H9 (cell line): Measurements from ENCODE around the gene AP4B1. TPM values are rescaled to one million over a fixed set of nuclear protein-coding genes. Genes with fewer than 3 reads are reported as not detected.

Source experiments
- DNase-seq: peaks from one replicate; pipeline ENCODE4 v3.0.0-alpha.2; 2017
- H2AFZ ChIP-seq: one replicate; pipeline ENCODE4 v1.6.1; 2013; ENCODE audit warnings: mild to moderate bottlenecking, low read length, control low read depth, moderate library complexity
- H2AK5ac ChIP-seq: 2 replicates; pipeline ENCODE4 v1.6.1; 2013; ENCODE audit warnings: low read length, control low read depth, mixed read lengths; ENCODE audit not compliant: insufficient read length
- H2BK120ac ChIP-seq: one replicate; pipeline ENCODE4 v1.6.1; 2013; ENCODE audit warnings: low read depth, mild to moderate bottlenecking, low read length, control low read depth, inconsistent platforms; ENCODE audit not compliant: poor library complexity, severe bottlenecking
- H2BK12ac ChIP-seq: 2 replicates; pipeline ENCODE4 v1.6.1; 2013; ENCODE audit warnings: low read length, control low read depth, mixed read lengths, low read depth; ENCODE audit not compliant: insufficient read length
- H2BK15ac ChIP-seq: 2 replicates; pipeline ENCODE4 v1.6.1; 2013; ENCODE audit warnings: low read depth, low read length, control low read depth
- H2BK20ac ChIP-seq: one replicate; pipeline ENCODE4 v1.6.1; 2013; ENCODE audit warnings: low read depth, mild to moderate bottlenecking, low read length, control low read depth, inconsistent platforms; ENCODE audit not compliant: poor library complexity, severe bottlenecking
- H2BK5ac ChIP-seq: 2 replicates; pipeline ENCODE4 v1.6.1; 2013; ENCODE audit warnings: low read length, control low read depth, mixed read lengths; ENCODE audit not compliant: insufficient read length
- H3K14ac ChIP-seq: 2 replicates; pipeline ENCODE4 v1.6.1; 2013; ENCODE audit warnings: low read length, control low read depth; ENCODE audit not compliant: insufficient read depth
- H3K18ac ChIP-seq: 2 replicates; pipeline ENCODE4 v1.6.1; 2013; ENCODE audit warnings: low read depth, mild to moderate bottlenecking, mixed read lengths, low read length, control low read depth; ENCODE audit not compliant: insufficient read length
- H3K23ac ChIP-seq: 2 replicates; pipeline ENCODE4 v1.6.1; 2013; ENCODE audit warnings: low read length, control low read depth, mixed read lengths, low read depth; ENCODE audit not compliant: insufficient read length
- H3K23me2 ChIP-seq: 2 replicates; pipeline ENCODE4 v1.6.1; 2013; ENCODE audit warnings: low read depth, mild to moderate bottlenecking, mixed read lengths, low read length, control low read depth; ENCODE audit not compliant: insufficient read length, poor library complexity, severe bottlenecking
- H3K27ac ChIP-seq: 2 replicates; pipeline ENCODE4 v1.5.1; 2013; ENCODE audit warnings: low read length, control low read depth, mixed read lengths, low read depth; ENCODE audit not compliant: insufficient read length
- H3K27me3 ChIP-seq: 2 replicates; pipeline ENCODE4 v1.6.1; 2013; ENCODE audit warnings: low read length, control low read depth, inconsistent platforms; ENCODE audit not compliant: insufficient read depth
- H3K4ac ChIP-seq: 2 replicates; pipeline ENCODE4 v1.6.1; 2013; ENCODE audit warnings: low read depth, mild to moderate bottlenecking, control low read depth, inconsistent platforms, low read length, moderate library complexity
- H3K4me1 ChIP-seq: 2 replicates; pipeline ENCODE4 v1.6.1; 2013; ENCODE audit warnings: low read length, control low read depth, inconsistent platforms; ENCODE audit not compliant: insufficient read depth
- H3K4me2 ChIP-seq: 2 replicates; pipeline ENCODE4 v1.6.1; 2013; ENCODE audit warnings: low read length, control low read depth, mixed read lengths; ENCODE audit not compliant: insufficient read length, insufficient read depth
- H3K56ac ChIP-seq: 2 replicates; pipeline ENCODE4 v1.6.1; 2013; ENCODE audit warnings: low read depth, mild to moderate bottlenecking, mixed read lengths, low read length, control low read depth; ENCODE audit not compliant: insufficient read length
- H3K79me1 ChIP-seq: 2 replicates; pipeline ENCODE4 v1.6.1; 2013; ENCODE audit warnings: low read depth, mild to moderate bottlenecking, moderate library complexity, low read length, control low read depth, inconsistent platforms; ENCODE audit not compliant: insufficient read depth, poor library complexity, severe bottlenecking
- H3K79me2 ChIP-seq: 2 replicates; pipeline ENCODE4 v1.6.1; 2013; ENCODE audit warnings: low read length, control low read depth, inconsistent platforms; ENCODE audit not compliant: insufficient read depth
- H3K9ac ChIP-seq: 2 replicates; pipeline ENCODE4 v1.6.1; 2013; ENCODE audit warnings: low read length, control low read depth, mixed read lengths; ENCODE audit not compliant: insufficient read length; ENCODE audit errors: extremely low read depth
- H3K9me3 ChIP-seq: one replicate; pipeline ENCODE4 v1.6.1; 2013; ENCODE audit warnings: low read depth, low read length, inconsistent platforms; ENCODE audit not compliant: control insufficient read depth
- H3T11ph ChIP-seq: one replicate; pipeline ENCODE4 v1.6.1; 2013; ENCODE audit warnings: mild to moderate bottlenecking, low read length, control low read depth, inconsistent platforms
- H4K20me1 ChIP-seq: one replicate; pipeline ENCODE4 v1.6.1; 2013; ENCODE audit not compliant: control insufficient read depth, insufficient read length, insufficient read depth
- H4K5ac ChIP-seq: 2 replicates; pipeline ENCODE4 v1.6.1; 2013; ENCODE audit warnings: low read depth, mild to moderate bottlenecking, mixed read lengths, low read length, control low read depth; ENCODE audit not compliant: insufficient read length
- H4K8ac ChIP-seq: replicated peaks from 2 replicates; pipeline ENCODE4 v1.6.1; 2013; ENCODE audit warnings: low read length, control low read depth, mixed read lengths, low read depth; ENCODE audit not compliant: insufficient read length
- H4K91ac ChIP-seq: 2 replicates; pipeline ENCODE4 v1.6.1; 2013; ENCODE audit warnings: low read depth, mild to moderate bottlenecking, moderate library complexity, mixed read lengths, low read length, control low read depth; ENCODE audit not compliant: insufficient read length
- H3K27ac Mint-ChIP-seq, 3 experiments: 2 replicates in 2 of 3; 3 replicates in 1 of 3; pipeline ENCODE4 v1.8.0; 2020 to 2021; ENCODE audit warnings: mixed read lengths in 3 of 3, mild to moderate bottlenecking in 1 of 3, moderate library complexity in 1 of 3
- H3K27me3 Mint-ChIP-seq: 2 replicates; pipeline ENCODE4 v1.8.0; 2021; ENCODE audit warnings: low read depth, mild to moderate bottlenecking, moderate library complexity, mixed read lengths
- H3K36me3 Mint-ChIP-seq, 3 experiments: 2 replicates in 2 of 3; 3 replicates in 1 of 3; pipeline ENCODE4 v1.8.0; 2020 to 2021; ENCODE audit warnings: low read depth in 3 of 3, mixed read lengths in 3 of 3; ENCODE audit not compliant: insufficient read depth in 1 of 3
- H3K4me1 Mint-ChIP-seq, 2 experiments: 2 replicates each; pipeline ENCODE4 v1.8.0; 2020; ENCODE audit warnings: mixed read lengths in 2 of 2
- H3K4me3 Mint-ChIP-seq, 2 experiments: 2 replicates in 1 of 2; 3 replicates in 1 of 2; pipeline ENCODE4 v1.8.0; 2020 to 2021; ENCODE audit warnings: mild to moderate bottlenecking in 2 of 2, mixed read lengths in 2 of 2, moderate library complexity in 1 of 2
- H3K9me3 Mint-ChIP-seq, 2 experiments: 2 replicates in 1 of 2; 3 replicates in 1 of 2; pipeline ENCODE4 v1.8.0; 2020; ENCODE audit warnings: mild to moderate bottlenecking in 2 of 2, mixed read lengths in 2 of 2, moderate library complexity in 1 of 2
- CTCF ChIP-seq: fragments of 200-600 bp; sonication (generic); conservative IDR thresholded peaks from 3 replicates; pipeline ENCODE4 v1.8.0; 2021; ENCODE audit warnings: antibody characterized with exemption, mild to moderate bottlenecking
- WGBS: extraction: QIAGEN DNeasy Blood & Tissue Kit; methylation state at CpG from one replicate; pipeline ENCODE4 v1.1.7; 2013; ENCODE audit warnings: missing lambda C conversion rate, low lambda C conversion rate, mixed read lengths; ENCODE audit not compliant: insufficient read length; ENCODE audit errors: extremely low coverage; 5-methylcytosine and 5-hydroxymethylcytosine counted together
- total RNA-seq: library from RNA; stranded (reverse); gene quantifications from 2 replicates; pipeline ENCODE4 v1.2.1, GENCODE V29; 2021

The AP4B1 gene
- total RNA-seq, 1 experiment from 2014 or later: 19.3 TPM

- Histone ChIP-seq H3K79me1 (peaks cover 9% of the 10 kb centered on the region), H3K23me2 (no peaks in the 10 kb centered on the region), H2AK5ac (no peak overlapping the region), H3K9me3 (no peaks in the 10 kb centered on the region), H3K4me2 (no peak overlapping the region), H2BK15ac (no peak overlapping the region), H3K23ac (no peak overlapping the region), H3K14ac (no peak overlapping the region), H3K9ac (no peak overlapping the region), H2BK12ac (no peak overlapping the region), H3K4me1 (peaks cover 3% of the 10 kb centered on the region; the same call in 1 of the 2 replicates), H4K20me1 (no peaks in the 10 kb centered on the region), H3K79me2 (no peaks in the 10 kb centered on the region; the same call in 1 of the 2 replicates), H2BK5ac (no peak overlapping the region), H3K56ac (no peak overlapping the region), H3K27ac (no peak overlapping the region), H3T11ph (no peak overlapping the region), H4K8ac (no peak overlapping the region), H3K27me3 (no peaks in the 10 kb centered on the region), H3K4ac (no peak overlapping the region), H4K5ac (no peak overlapping the region), H3K18ac (no peak overlapping the region), H2BK120ac (no peak overlapping the region), H2BK20ac (no peak overlapping the region), H2AFZ (no peak overlapping the region), H4K91ac (no peak overlapping the region)
- H3K27ac Mint-ChIP-seq: 0 out of 7 replicates have a peak overlapping the region, but pooled peaks of 1 of the 3 experiments have one; percentile 14
- H3K4me1 Mint-ChIP-seq: peaks cover 23 to 26% of the 10 kb centered on the region in 2 experiments
- DNase-seq: no peak
- H3K9me3 Mint-ChIP-seq: no peaks in the 10 kb centered on the region
- no CpG with 5 or more reads among the region's 3 CpGs for WGBS
- no peak overlapping the region for H3K4me3 Mint-ChIP-seq
- no peak for TF ChIP-seq CTCF
- peaks cover 5 to 15% (median 9%) of the 10 kb centered on the region in 3 experiments; a peak in 6 of 7 replicates for H3K36me3 Mint-ChIP-seq
- no peaks in the 10 kb centered on the region for H3K27me3 Mint-ChIP-seq
Measured at GRCh38 chr1:113947388-113948107, 42.9 kb upstream of the AP4B1 start.
